CD4-positive, alpha-beta T cell treated with Interferon gamma for 1 hour (primary cell): ENCODE measurements around the gene STX8.
"Not testable (repeated sequence)": the region's sequence is repeated elsewhere in the genome, so short reads cannot be mapped to it uniquely, and the experiment has no call there.

Source experiments
- DNase-seq: peaks from one replicate; pipeline ENCODE4 v3.0.0-alpha.2; 2020

The STX8 gene

GRCh38 chr17:9285602-9286427, 289.8 kb downstream of the STX8 start:
- no peak for DNase-seq

- DNase-seq: no peak
Measured at GRCh38 chr17:9284884-9285283, 290.7 kb downstream of the STX8 start.

DNA sequence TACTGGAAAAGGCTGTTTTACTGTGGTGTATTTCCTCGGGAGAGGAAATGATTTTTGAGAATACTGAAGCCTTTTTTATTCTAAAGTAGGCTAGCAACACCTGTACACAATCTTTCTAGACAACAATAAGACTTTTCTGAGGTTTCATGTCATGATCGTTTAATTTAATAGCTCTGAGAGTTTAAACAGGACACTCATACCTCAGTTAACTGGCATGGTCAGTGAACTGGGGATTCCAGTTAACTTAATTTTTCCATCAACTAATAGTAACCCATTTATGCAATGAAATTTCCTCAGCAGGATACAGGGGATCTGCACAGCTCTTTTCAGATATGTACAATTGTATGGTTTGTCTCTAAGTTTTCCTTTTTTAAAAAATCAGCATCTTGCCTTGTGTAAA, 291.7 kb downstream of the STX8 start:
- no peak for DNase-seq

GRCh38 chr17:9279893-9280292, 295.7 kb downstream of the STX8 start:
- no peak for DNase-seq

DNA sequence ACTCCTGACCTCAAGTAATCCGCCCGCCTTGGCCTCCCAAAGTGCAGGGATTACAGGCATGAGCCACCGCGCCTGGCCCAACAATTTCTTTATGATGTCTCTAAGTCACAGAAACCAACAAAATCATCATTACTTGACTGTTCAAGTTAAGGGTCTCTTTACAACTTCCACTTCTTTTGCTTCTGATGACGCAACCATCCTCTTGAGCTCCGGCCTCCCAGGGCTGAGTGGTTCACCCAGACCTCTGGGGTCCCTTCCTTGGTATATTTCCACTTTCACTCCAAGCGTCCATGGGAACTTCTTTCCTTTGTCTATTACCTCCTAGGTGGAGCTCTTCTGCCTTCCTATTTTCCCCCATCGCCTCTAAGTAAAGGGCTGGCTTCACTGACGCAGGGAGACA, 300.6 kb downstream of the STX8 start:
- no peak for DNase-seq

DNA sequence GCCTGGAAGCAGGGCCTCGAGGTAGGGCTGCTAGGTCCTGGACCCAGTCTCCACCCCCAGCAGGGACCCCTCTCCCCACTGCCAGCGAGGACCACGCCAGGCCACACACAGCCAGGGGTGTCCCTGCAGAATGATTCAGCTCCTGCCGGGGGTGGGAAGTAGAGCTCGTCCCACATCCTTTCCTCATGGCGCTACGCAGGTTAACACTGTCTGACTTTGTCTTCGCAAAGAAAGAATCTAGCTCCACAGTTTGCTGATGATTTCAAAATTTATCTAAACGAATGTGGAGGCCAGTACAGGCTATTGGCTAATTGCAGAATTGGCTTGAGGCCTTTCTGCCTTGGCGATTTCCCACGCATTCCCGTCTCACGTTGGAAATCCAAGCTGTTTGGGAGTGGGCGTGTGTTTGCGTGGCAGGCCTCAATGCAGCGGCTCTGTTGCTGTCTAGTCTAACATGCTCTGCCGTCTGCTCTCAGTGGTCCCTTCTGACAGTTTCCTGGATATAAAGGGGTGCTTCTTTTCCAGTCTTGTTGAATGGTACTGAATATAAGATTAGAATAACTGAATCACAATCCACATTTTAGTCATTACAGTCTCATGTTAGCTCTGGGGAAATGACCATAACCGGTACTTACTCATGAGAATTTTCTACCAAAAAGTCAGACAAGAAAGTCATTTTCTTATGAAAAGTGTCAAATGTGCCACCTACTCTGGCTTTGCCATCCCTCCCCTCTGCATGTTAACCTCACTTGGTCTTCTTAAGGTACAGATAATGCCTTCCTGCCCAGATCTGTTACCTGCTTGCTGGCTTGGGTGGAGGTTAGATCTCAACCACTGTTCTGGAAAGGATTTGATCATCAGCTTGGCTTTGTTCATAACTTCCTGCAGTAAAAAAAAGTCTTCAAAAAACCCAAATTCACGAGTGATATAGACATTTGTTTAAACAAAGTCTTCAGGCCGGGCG, 301.9 kb downstream of the STX8 start:
- no peak for DNase-seq

DNA sequence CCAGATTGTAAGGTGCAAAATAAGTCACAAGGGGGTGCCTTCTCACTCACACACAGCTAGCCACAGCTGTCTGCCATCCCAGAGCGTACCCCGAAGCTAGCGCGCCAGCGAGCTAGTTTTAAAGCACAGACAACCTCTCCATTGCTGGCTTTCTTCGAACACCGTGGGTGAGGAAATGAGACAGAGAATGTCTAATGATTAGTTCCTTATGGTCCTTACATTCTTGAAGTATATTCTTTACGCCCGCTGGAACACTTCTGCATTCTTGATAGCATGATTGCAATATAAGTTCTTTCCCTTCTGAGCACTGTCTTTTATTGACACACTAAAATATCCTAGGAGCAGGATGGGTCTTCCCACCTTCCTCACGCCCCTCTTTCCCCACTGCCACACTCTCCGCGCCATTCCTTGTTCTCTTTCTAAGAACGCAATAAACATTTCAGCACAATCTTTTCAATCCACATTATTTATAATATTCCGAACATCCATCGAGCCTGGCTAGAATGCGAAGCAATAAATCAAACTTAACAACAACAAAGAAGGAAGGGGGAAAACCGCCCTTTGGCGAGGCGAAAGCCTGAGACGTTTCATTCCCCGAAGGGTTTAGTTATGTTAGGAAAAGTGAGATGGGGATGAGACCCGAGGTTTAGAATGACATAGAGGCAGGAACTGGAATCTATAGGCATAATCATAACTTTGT, 303.0 kb downstream of the STX8 start:
- DNase-seq: no peak

DNA sequence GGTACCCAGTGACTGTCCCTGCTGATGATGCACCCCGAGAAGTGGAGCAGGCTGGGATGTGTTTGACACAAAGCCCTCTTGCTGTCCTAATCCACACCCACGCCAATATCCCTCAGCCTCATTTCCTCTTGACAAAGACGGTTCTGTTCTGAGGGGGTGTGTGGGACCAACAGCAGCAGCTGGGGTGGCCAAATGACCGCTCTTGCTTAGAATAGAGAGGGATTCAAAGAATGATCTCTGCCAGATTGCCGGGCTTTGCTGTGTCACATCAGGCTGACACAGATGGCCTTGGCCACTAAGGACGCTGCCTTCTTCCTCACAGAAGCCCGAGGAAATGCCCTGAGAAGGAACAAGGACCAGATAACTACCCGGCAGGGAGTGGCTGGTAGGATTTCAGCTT, 303.6 kb downstream of the STX8 start:
- DNase-seq: no peak

DNA sequence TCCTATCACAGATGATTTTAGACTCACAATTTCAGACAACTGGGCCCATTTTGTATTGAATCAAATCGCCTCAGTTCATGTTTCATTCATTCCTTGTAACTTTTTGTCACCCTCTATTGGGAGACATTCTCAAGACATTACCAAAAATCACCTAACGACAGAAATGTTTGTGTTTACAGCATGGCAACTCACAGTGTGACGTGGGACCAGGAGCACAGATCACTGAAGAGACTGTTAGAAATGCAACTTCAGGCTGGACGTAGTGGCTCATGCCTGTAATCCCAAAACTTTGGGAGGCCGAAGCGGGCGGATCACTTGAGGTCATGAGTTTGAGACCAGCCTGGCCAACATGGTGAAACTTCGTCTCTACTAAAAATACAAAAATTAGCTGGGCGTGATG, 304.7 kb downstream of the STX8 start:
- no peak for DNase-seq

- DNase-seq: no peak
Measured at GRCh38 chr17:9269350-9270035, 306.1 kb downstream of the STX8 start.

DNA sequence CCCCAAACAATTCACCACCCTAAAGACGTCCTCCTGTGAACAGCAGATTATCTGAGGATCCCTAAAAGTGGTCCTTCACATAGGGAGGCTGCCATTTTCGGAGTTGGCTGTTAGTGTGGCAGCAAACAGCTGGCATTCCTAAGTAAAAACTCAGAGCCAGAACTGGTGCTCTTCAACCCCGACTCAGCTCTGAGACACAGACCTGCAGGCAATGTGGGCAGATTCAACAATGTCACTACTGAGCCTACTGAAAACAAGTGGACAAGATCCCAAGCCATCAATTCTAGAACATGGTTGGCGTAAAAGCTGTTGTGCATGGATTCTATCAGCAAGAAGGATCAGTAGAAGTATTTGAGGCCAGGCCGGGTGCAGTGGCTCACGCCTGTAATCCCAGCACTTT, 307.1 kb downstream of the STX8 start:
- DNase-seq: no peak

GRCh38 chr17:9266697-9267117, 308.9 kb downstream of the STX8 start:
- no peak for DNase-seq

GRCh38 chr17:9266031-9266680, 309.5 kb downstream of the STX8 start:
- DNase-seq: no peak

GRCh38 chr17:9261081-9262012, 314.3 kb downstream of the STX8 start:
- DNase-seq: no peak

DNA sequence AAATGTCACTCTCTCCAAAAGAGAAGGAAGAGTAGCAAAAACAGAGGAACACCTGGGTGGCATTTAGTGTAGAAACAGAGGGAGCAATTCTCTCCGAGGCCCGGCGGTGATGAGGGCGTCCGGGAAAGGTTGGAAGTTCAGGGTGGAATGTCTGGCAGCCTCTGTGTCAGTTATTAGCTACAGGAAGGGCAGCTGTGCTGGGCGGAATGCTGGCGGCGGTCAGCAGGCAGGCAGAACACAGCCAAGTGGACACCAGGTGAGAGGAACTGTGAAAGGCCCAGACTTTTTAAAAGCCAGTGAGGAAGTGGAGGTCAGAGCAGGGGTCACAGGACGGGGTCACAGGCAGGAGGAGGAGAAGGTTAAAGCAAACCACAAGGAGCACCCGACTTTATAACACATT, 316.2 kb downstream of the STX8 start:
- no peak for DNase-seq

DNA sequence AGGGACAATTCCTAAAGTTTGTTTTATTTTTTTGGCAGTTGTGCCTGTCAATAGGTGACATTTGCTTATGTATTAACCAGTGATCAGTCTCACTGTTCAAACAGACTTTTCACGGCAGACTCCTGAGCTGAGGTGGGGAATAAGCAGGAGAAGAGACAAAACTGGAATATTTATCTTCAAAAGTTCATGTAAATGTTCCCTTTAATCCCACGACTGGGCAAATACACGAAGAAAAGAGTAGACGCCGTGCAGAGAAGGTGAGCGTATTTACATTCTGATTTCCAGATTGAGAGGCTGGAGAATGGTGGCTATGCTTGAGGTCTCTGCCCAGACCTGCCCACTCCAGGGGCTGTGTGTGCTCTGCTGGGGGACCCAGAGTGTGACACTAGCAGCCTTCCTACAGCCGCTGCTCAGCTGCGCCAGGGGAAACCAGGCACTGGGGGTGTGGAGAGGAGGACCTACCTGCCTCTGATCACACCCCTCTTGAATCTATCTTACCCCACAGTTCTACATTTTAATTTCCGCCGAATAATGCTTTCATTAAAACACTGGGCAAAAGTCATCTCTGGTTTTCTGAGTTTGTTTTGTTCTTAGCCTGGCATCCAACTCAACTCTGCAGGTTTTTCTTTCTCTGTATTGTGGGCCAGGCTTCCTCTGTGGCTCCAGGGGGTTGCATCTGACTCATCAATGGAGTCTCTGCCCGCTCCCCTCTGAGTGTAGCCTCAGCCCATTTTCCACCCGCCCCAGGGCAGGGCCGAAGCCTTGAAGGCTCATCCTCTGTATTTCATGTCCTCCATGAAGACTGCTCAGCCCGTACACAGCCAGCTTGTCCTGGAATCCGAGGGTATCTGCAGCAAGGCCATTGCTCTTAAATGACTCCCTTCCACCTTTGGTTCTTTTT, 317.3 kb downstream of the STX8 start:
- no peak for DNase-seq

DNA sequence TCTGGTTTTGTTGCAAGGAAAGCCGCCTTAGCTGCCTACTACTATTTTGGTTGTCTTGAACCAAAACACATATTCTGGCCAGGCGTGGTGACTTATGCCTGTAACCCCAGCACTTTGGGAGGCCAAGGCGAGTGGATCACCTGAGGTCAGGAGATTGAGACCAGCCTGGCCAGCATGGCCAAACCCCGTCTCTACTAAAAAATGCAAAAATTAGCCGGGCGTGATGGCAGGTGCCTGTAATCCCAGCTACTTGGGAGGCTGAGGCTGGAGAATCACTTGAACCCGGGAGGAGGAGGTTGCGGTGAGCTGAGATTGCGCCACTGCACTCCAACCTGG, 318.0 kb downstream of the STX8 start:
- DNase-seq: not testable (repeated sequence)

GRCh38 chr17:9256751-9257629, 318.6 kb downstream of the STX8 start:
- no peak for DNase-seq

- no peak for DNase-seq
Measured at GRCh38 chr17:9256361-9256750, 319.3 kb downstream of the STX8 start.
